GM21723 (cell line): ENCODE results near the gene UBE2J2.

Experiments
- ATAC-seq: cut with Tn5 transposase; IDR thresholded peaks from one replicate; pipeline ENCODE4 v1.9.1; 2021; ENCODE audit warnings: mild to moderate bottlenecking, moderate library complexity; ENCODE audit not compliant: unreplicated experiment

Gene UBE2J2

GRCh38 chr1:1309251-1310108 is 35.8 kb upstream of the UBE2J2 start:
- no peak for ATAC-seq

GRCh38 chr1:1308756-1309250 is 35.1 kb upstream of the UBE2J2 start:
- ATAC-seq: no peak

GRCh38 chr1:1307923-1308755 is 34.5 kb upstream of the UBE2J2 start, which contains the start of the genes ACAP3 and PUSL1:
Gene ACAP3, minus strand, starts transcription at chr1:1307930. Its CDS starts 115 bp downstream, at chr1:1307815.
Gene PUSL1, plus strand, starts transcription at chr1:1308597. Its CDS starts 47 bp downstream, at chr1:1308644.
- peak; percentile 61 for ATAC-seq

- peak; percentile 1 for ATAC-seq
Measured at GRCh38 chr1:1307261-1307922, 33.7 kb upstream of the UBE2J2 start.

GRCh38 chr1:1306661-1307260 is 33.1 kb upstream of the UBE2J2 start:
- no peak for ATAC-seq

GRCh38 chr1:1306070-1306660 is 32.5 kb upstream of the UBE2J2 start:
- no peak for ATAC-seq

GRCh38 chr1:1305300-1306069 is 31.8 kb upstream of the UBE2J2 start:
- ATAC-seq: no peak

- ATAC-seq: no peak
Measured at GRCh38 chr1:1304331-1305299, 31.0 kb upstream of the UBE2J2 start.

GRCh38 chr1:1303736-1304135 is 30.1 kb upstream of the UBE2J2 start:
- ATAC-seq: no peak

GRCh38 chr1:1302951-1303509 is 29.4 kb upstream of the UBE2J2 start:
- ATAC-seq: no peak

- no peak for ATAC-seq
Measured at GRCh38 chr1:1302006-1302430, 28.4 kb upstream of the UBE2J2 start.

GRCh38 chr1:1300352-1300739 is 26.7 kb upstream of the UBE2J2 start:
- no peak for ATAC-seq

GRCh38 chr1:1299686-1300351 is 26.2 kb upstream of the UBE2J2 start:
- ATAC-seq: no peak

GRCh38 chr1:1298861-1299685 is 25.4 kb upstream of the UBE2J2 start:
- ATAC-seq: no peak

- no peak for ATAC-seq
Measured at GRCh38 chr1:1297802-1298424, 24.3 kb upstream of the UBE2J2 start.
